ENCODE measurements around the gene FNDC3A.

FNDC3A gene

DNA sequence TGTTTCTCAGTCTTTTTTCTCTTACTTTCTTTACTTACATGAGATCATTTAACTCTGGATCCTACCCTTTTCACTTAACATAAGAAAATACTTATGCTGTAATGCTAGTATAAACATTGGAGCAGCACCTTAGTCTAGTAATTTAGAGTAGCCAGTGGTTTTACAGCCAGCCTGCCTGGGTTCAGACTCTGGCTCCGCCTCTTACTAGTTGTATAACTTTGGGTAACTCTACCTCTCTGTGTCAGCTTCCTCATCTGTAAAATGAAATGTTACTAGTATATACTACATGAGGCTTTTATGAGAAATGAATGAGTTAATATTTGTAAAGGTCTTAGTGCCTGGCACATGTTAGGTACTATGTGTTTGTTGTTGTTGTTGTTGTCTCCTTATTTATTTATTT, 277.6 kb downstream of the FNDC3A start:
- H3K27me3 ChIP-seq: no peaks in the 10 kb centered on the region
- no peak overlapping the region for H3K4me3 ChIP-seq (ENCODE audit: low read depth, low read length)
- H3K36me3 ChIP-seq: peaks cover 10% of the 10 kb centered on the region
- TF ChIP-seq, protein P1, sequence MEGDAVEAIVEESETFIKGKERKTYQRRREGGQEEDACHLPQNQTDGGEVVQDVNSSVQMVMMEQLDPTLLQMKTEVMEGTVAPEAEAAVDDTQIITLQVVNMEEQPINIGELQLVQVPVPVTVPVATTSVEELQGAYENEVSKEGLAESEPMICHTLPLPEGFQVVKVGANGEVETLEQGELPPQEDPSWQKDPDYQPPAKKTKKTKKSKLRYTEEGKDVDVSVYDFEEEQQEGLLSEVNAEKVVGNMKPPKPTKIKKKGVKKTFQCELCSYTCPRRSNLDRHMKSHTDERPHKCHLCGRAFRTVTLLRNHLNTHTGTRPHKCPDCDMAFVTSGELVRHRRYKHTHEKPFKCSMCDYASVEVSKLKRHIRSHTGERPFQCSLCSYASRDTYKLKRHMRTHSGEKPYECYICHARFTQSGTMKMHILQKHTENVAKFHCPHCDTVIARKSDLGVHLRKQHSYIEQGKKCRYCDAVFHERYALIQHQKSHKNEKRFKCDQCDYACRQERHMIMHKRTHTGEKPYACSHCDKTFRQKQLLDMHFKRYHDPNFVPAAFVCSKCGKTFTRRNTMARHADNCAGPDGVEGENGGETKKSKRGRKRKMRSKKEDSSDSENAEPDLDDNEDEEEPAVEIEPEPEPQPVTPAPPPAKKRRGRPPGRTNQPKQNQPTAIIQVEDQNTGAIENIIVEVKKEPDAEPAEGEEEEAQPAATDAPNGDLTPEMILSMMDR (IDR thresholded peaks at IDR 0.05; ENCODE audit: low read depth, low read length): no peak
- H3K9me3 ChIP-seq: no peaks in the 10 kb centered on the region
- H3K4me1 ChIP-seq: no peaks in the 10 kb centered on the region; the same call in 1 of the 2 replicates
- no peak for DNase-seq

DNA sequence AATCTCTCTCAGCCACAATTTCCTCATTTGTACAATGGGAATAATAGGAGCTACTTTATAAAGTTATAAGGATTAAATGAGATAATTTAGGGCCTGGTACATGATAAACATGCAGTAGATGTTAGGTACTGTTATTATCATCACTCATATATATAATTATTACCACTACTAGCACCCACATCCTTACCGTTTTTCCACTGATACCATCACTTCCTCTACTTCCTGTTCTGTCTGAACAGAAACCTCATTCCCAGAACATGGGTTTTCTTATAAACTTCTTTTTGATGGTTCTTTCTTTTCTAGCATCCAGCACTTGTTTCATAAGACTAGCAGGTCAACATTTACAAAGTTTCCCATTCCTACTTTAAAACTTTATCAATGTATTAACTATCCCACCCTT, 278.3 kb downstream of the FNDC3A start:
- no peak for DNase-seq
- H3K27me3 ChIP-seq: no peaks in the 10 kb centered on the region
- H3K4me3 ChIP-seq (ENCODE audit: low read depth, low read length): no peak overlapping the region
- H3K36me3 ChIP-seq: peaks cover 10% of the 10 kb centered on the region
- TF ChIP-seq, protein P1 (IDR thresholded peaks at IDR 0.05; ENCODE audit: low read depth, low read length): no peak
- no peaks in the 10 kb centered on the region for H3K9me3 ChIP-seq
- no peaks in the 10 kb centered on the region; the same call in 1 of the 2 replicates for H3K4me1 ChIP-seq

DNA sequence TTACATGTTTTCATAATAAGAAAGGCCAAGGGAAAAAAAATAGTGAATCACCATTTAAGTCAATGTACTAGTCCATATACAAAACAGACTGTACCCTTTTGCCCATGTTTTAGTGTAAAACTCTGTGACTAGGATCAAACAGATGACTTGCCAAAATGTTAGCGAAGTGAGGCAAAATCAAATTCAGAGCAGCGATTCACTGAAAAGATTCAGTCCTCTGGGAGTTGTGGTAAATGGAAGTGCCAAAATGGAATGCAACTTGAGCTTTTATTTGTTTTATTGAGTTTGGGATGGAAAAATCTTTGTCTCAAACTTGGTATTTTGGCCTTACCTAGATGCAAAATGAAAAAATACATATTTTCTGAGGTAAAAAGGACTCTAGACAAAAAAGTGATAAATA, 281.1 kb downstream of the FNDC3A start:
- no peak for DNase-seq
- TF ChIP-seq, protein P1 (IDR thresholded peaks at IDR 0.05; ENCODE audit: low read depth, low read length): no peak
- Histone ChIP-seq H3K4me1 (no peaks in the 10 kb centered on the region), H3K9me3 (no peaks in the 10 kb centered on the region), H3K27me3 (no peaks in the 10 kb centered on the region), H3K4me3 (ENCODE audit: low read depth, low read length) (no peak overlapping the region), H3K36me3 (peaks cover 14% of the 10 kb centered on the region)

DNA sequence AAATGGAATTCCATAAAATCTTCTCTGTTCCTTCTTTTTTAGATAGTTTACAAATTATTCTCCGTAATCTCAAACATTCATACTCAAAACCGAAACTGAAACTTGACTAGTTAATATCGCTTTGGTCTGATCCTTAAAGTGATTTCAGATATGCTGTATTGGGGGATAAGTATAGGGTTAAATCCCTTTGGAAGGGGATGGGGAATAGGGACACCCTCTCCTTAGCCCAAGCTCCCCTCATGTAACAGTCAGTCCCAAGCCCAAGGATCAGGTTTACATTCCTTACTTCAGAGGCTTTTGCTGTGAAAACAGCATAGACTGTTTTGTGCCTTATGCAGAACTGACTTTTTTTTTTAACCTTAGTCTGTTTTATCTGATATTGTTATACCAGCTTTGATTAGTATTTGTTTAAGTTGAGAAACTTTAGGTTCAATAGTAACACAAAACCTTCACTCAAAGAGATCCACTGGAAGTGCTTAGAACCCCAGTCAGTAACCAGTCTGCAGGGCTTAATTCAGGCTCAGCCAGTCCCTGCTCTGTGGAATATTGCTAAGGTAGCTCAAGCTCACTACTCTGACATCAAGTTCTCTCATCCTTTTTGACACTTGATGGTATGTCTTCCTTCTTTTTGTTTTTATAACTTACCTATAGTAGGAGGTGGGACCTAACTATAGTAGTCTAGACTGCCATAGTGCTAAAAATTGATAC, 282.5 kb downstream of the FNDC3A start:
- H3K9me3 ChIP-seq: no peaks in the 10 kb centered on the region
- H3K4me3 ChIP-seq (ENCODE audit: low read depth, low read length): no peak overlapping the region
- H3K27me3 ChIP-seq: no peaks in the 10 kb centered on the region
- no peaks in the 10 kb centered on the region for H3K4me1 ChIP-seq
- peaks cover 14% of the 10 kb centered on the region for H3K36me3 ChIP-seq
- no peak for DNase-seq
- TF ChIP-seq, protein P1 (IDR thresholded peaks at IDR 0.05; ENCODE audit: low read depth, low read length): no peak

Data from BE2C (cell line).